ENCODE results near the gene ME3.
"Not testable (repeated sequence)": the region's sequence is repeated elsewhere in the genome, so short reads cannot be mapped to it uniquely, and the experiment has no call there.

Gene ME3

GRCh38 chr11:86625544-86625943, 46.9 kb downstream of the ME3 start:
- Histone ChIP-seq H3K9me3 (ENCODE audit: control extremely low read depth in 1 of 5, control insufficient read depth in 4 of 5, insufficient read depth in 2 of 5, low read depth in 1 of 5, low read length in 4 of 5) (no peaks in the 10 kb centered on the region), H3K27ac (ENCODE audit: insufficient read depth in 1 of 2, low read depth in 1 of 2, low read length in 2 of 2, poor library complexity in 1 of 2, severe bottlenecking in 2 of 2) (no peak overlapping the region), H3K36me3 (ENCODE audit: control insufficient read depth in 4 of 4, insufficient read depth in 4 of 4, low read length in 3 of 4) (peaks cover 0 to 16% (median 2%) of the 10 kb centered on the region in 4 experiments), H3K4me1 (ENCODE audit: control extremely low read depth in 1 of 4, control insufficient read depth in 4 of 4, insufficient read depth in 4 of 4, low read length in 3 of 4) (no peaks in the 10 kb centered on the region), H3K4me3 (ENCODE audit: control insufficient read depth in 1 of 7, extremely low read depth in 1 of 7, insufficient read depth in 4 of 7, low read depth in 2 of 7, low read length in 6 of 7) (no peak overlapping the region), H3K27me3 (replicated peaks in 2 of 5; ENCODE audit: control insufficient read depth in 4 of 5, insufficient read depth in 5 of 5, low read length in 4 of 5) (peaks cover 0 to 4% (median 0%) of the 10 kb centered on the region in 5 experiments)
- ChIA-PET POLR2A (no interaction called here), CTCF (no interaction called here)
- 100% methylated on average over 1 of the region's 2 CpGs for WGBS (ENCODE audit: insufficient coverage)
- DNase-seq = no peak

GRCh38 chr11:86624366-86624765, 48.0 kb downstream of the ME3 start:
- H3K9me3 ChIP-seq (ENCODE audit: control extremely low read depth in 1 of 5, control insufficient read depth in 4 of 5, insufficient read depth in 2 of 5, low read depth in 1 of 5, low read length in 4 of 5) = no peaks in the 10 kb centered on the region
- no peaks in the 10 kb centered on the region for H3K4me1 ChIP-seq (ENCODE audit: control extremely low read depth in 1 of 4, control insufficient read depth in 4 of 4, insufficient read depth in 4 of 4, low read length in 3 of 4)
- WGBS (ENCODE audit: insufficient coverage) = 88% methylated on average over 2 of the region's 3 CpGs
- H3K27me3 ChIP-seq (replicated peaks in 2 of 5; ENCODE audit: control insufficient read depth in 4 of 5, insufficient read depth in 5 of 5, low read length in 4 of 5) = peaks cover 0 to 4% (median 0%) of the 10 kb centered on the region in 5 experiments
- ChIA-PET CTCF (interaction anchor here (2.3 kb wide), 1 partner anchor 16 kb away, joined by 8 read pairs; no protein-coding TSS in a partner anchor), POLR2A (no interaction called here)
- DNase-seq = no peak
- H3K36me3 ChIP-seq (ENCODE audit: control insufficient read depth in 4 of 4, insufficient read depth in 4 of 4, low read length in 3 of 4) = peaks cover 0 to 16% (median 2%) of the 10 kb centered on the region in 4 experiments
- no peak overlapping the region for H3K27ac ChIP-seq (ENCODE audit: insufficient read depth in 1 of 2, low read depth in 1 of 2, low read length in 2 of 2, poor library complexity in 1 of 2, severe bottlenecking in 2 of 2)
- no peak overlapping the region for H3K4me3 ChIP-seq (ENCODE audit: control insufficient read depth in 1 of 7, extremely low read depth in 1 of 7, insufficient read depth in 4 of 7, low read depth in 2 of 7, low read length in 6 of 7)

- no peak overlapping the region for H3K4me3 ChIP-seq (ENCODE audit: control insufficient read depth in 1 of 7, extremely low read depth in 1 of 7, insufficient read depth in 4 of 7, low read depth in 2 of 7, low read length in 6 of 7)
- WGBS (ENCODE audit: insufficient coverage) = 97% methylated on average over 3 of the region's 4 CpGs
Measured at GRCh38 chr11:86623736-86624135, 48.7 kb downstream of the ME3 start.

GRCh38 chr11:86623041-86623621, 49.3 kb downstream of the ME3 start:
- no peaks in the 10 kb centered on the region for H3K4me1 ChIP-seq (ENCODE audit: control extremely low read depth in 1 of 4, control insufficient read depth in 4 of 4, insufficient read depth in 4 of 4, low read length in 3 of 4)
- POLR2A ChIA-PET = no interaction called here
- no peaks in the 10 kb centered on the region for H3K9me3 ChIP-seq (ENCODE audit: control extremely low read depth in 1 of 5, control insufficient read depth in 4 of 5, insufficient read depth in 2 of 5, low read depth in 1 of 5, low read length in 4 of 5)
- DNase-seq = no peak
- 74% methylated on average over 3 of the region's 4 CpGs for WGBS (ENCODE audit: insufficient coverage)
- CTCF ChIA-PET = interaction anchor here (0.7 to 2.3 kb wide), 2 partner anchors 15 to 166 kb away, joined by 3 to 8 read pairs; no protein-coding TSS in a partner anchor
- no peak overlapping the region for H3K27ac ChIP-seq (ENCODE audit: insufficient read depth in 1 of 2, low read depth in 1 of 2, low read length in 2 of 2, poor library complexity in 1 of 2, severe bottlenecking in 2 of 2)
- no peaks in the 10 kb centered on the region for H3K27me3 ChIP-seq (replicated peaks in 2 of 5; ENCODE audit: control insufficient read depth in 4 of 5, insufficient read depth in 5 of 5, low read length in 4 of 5)
- no peak overlapping the region for H3K4me3 ChIP-seq (ENCODE audit: control insufficient read depth in 1 of 7, extremely low read depth in 1 of 7, insufficient read depth in 4 of 7, low read depth in 2 of 7, low read length in 6 of 7)
- peaks cover 0 to 16% (median 2%) of the 10 kb centered on the region in 4 experiments for H3K36me3 ChIP-seq (ENCODE audit: control insufficient read depth in 4 of 4, insufficient read depth in 4 of 4, low read length in 3 of 4)

More at GRCh38 chr11:86623736-86624135, 48.7 kb downstream of the ME3 start:
- POLR2A ChIA-PET = no interaction called here
- H3K9me3 ChIP-seq (ENCODE audit: control extremely low read depth in 1 of 5, control insufficient read depth in 4 of 5, insufficient read depth in 2 of 5, low read depth in 1 of 5, low read length in 4 of 5) = no peaks in the 10 kb centered on the region
- no peak overlapping the region for H3K27ac ChIP-seq (ENCODE audit: insufficient read depth in 1 of 2, low read depth in 1 of 2, low read length in 2 of 2, poor library complexity in 1 of 2, severe bottlenecking in 2 of 2)
- CTCF ChIA-PET = interaction anchor here (2.3 kb wide), 1 partner anchor 15 kb away, joined by 8 read pairs; no protein-coding TSS in a partner anchor
- H3K27me3 ChIP-seq (replicated peaks in 2 of 5; ENCODE audit: control insufficient read depth in 4 of 5, insufficient read depth in 5 of 5, low read length in 4 of 5) = peaks cover 0 to 2% (median 0%) of the 10 kb centered on the region in 5 experiments
- no peak for DNase-seq
- peaks cover 0 to 16% (median 2%) of the 10 kb centered on the region in 4 experiments for H3K36me3 ChIP-seq (ENCODE audit: control insufficient read depth in 4 of 4, insufficient read depth in 4 of 4, low read length in 3 of 4)
- no peaks in the 10 kb centered on the region for H3K4me1 ChIP-seq (ENCODE audit: control extremely low read depth in 1 of 4, control insufficient read depth in 4 of 4, insufficient read depth in 4 of 4, low read length in 3 of 4)

GRCh38 chr11:86621854-86622253, 50.6 kb downstream of the ME3 start:
- H3K27me3 ChIP-seq (replicated peaks in 2 of 5; ENCODE audit: control insufficient read depth in 4 of 5, insufficient read depth in 5 of 5, low read length in 4 of 5) = no peaks in the 10 kb centered on the region
- WGBS (ENCODE audit: insufficient coverage) = 100% methylated on average over 2 of the region's 3 CpGs
- POLR2A ChIA-PET = no interaction called here

GRCh38 chr11:86620891-86621521, 51.4 kb downstream of the ME3 start:
- CTCF ChIA-PET = interaction anchor here (1.7 kb wide), 1 partner anchor 13 kb away, joined by 7 read pairs; no protein-coding TSS in a partner anchor
- Histone ChIP-seq H3K4me1 (ENCODE audit: control extremely low read depth in 1 of 4, control insufficient read depth in 4 of 4, insufficient read depth in 4 of 4, low read length in 3 of 4) (no peaks in the 10 kb centered on the region), H3K9me3 (ENCODE audit: control extremely low read depth in 1 of 5, control insufficient read depth in 4 of 5, insufficient read depth in 2 of 5, low read depth in 1 of 5, low read length in 4 of 5) (peaks cover 0 to 1% (median 0%) of the 10 kb centered on the region in 5 experiments), H3K27me3 (replicated peaks in 2 of 5; ENCODE audit: control insufficient read depth in 4 of 5, insufficient read depth in 5 of 5, low read length in 4 of 5) (no peaks in the 10 kb centered on the region), H3K4me3 (ENCODE audit: control insufficient read depth in 1 of 7, extremely low read depth in 1 of 7, insufficient read depth in 4 of 7, low read depth in 2 of 7, low read length in 6 of 7) (no peak overlapping the region), H3K36me3 (ENCODE audit: control insufficient read depth in 4 of 4, insufficient read depth in 4 of 4, low read length in 3 of 4) (peaks cover 0 to 15% (median 2%) of the 10 kb centered on the region in 4 experiments), H3K27ac (ENCODE audit: insufficient read depth in 1 of 2, low read depth in 1 of 2, low read length in 2 of 2, poor library complexity in 1 of 2, severe bottlenecking in 2 of 2) (no peak overlapping the region)
- no peak for DNase-seq
- POLR2A ChIA-PET = no interaction called here
- WGBS (ENCODE audit: insufficient coverage) = no CpG with 5 or more reads among the region's 2 CpGs

More at GRCh38 chr11:86621854-86622253, 50.6 kb downstream of the ME3 start:
- Histone ChIP-seq H3K36me3 (ENCODE audit: control insufficient read depth in 4 of 4, insufficient read depth in 4 of 4, low read length in 3 of 4) (peaks cover 0 to 15% (median 2%) of the 10 kb centered on the region in 4 experiments), H3K4me1 (ENCODE audit: control extremely low read depth in 1 of 4, control insufficient read depth in 4 of 4, insufficient read depth in 4 of 4, low read length in 3 of 4) (no peaks in the 10 kb centered on the region), H3K4me3 (ENCODE audit: control insufficient read depth in 1 of 7, extremely low read depth in 1 of 7, insufficient read depth in 4 of 7, low read depth in 2 of 7, low read length in 6 of 7) (no peak overlapping the region), H3K27ac (ENCODE audit: insufficient read depth in 1 of 2, low read depth in 1 of 2, low read length in 2 of 2, poor library complexity in 1 of 2, severe bottlenecking in 2 of 2) (no peak overlapping the region), H3K9me3 (ENCODE audit: control extremely low read depth in 1 of 5, control insufficient read depth in 4 of 5, insufficient read depth in 2 of 5, low read depth in 1 of 5, low read length in 4 of 5) (peaks cover 0 to 1% (median 0%) of the 10 kb centered on the region in 5 experiments)
- CTCF ChIA-PET = interaction anchor here (1.7 kb wide), 1 partner anchor 13 kb away, joined by 7 read pairs; no protein-coding TSS in a partner anchor
- DNase-seq = no peak

GRCh38 chr11:86619428-86619827, 53.0 kb downstream of the ME3 start:
- H3K4me3 ChIP-seq (ENCODE audit: control insufficient read depth in 1 of 7, extremely low read depth in 1 of 7, insufficient read depth in 4 of 7, low read depth in 2 of 7, low read length in 6 of 7); H3K4me1 ChIP-seq (ENCODE audit: control extremely low read depth in 1 of 4, control insufficient read depth in 4 of 4, insufficient read depth in 4 of 4, low read length in 3 of 4); H3K9me3 ChIP-seq (ENCODE audit: control extremely low read depth in 1 of 5, control insufficient read depth in 4 of 5, insufficient read depth in 2 of 5, low read depth in 1 of 5, low read length in 4 of 5); DNase-seq; H3K27me3 ChIP-seq (replicated peaks in 2 of 5; ENCODE audit: control insufficient read depth in 4 of 5, insufficient read depth in 5 of 5, low read length in 4 of 5); H3K27ac ChIP-seq (ENCODE audit: insufficient read depth in 1 of 2, low read depth in 1 of 2, low read length in 2 of 2, poor library complexity in 1 of 2, severe bottlenecking in 2 of 2): not testable (repeated sequence)
- ChIA-PET CTCF (interaction anchor here (2.5 kb wide), 1 partner anchor 11 kb away, joined by 12 read pairs; no protein-coding TSS in a partner anchor), POLR2A (interaction anchor here (0.7 kb wide), 1 partner anchor 11 kb away, joined by 3 read pairs; no protein-coding TSS in a partner anchor)
- WGBS (ENCODE audit: insufficient coverage) = 100% methylated on average over 1 of the region's 3 CpGs
- H3K36me3 ChIP-seq (ENCODE audit: control insufficient read depth in 4 of 4, insufficient read depth in 4 of 4, low read length in 3 of 4) = peaks cover 0 to 12% (median 2%) of the 10 kb centered on the region in 4 experiments

All from common myeloid progenitor, CD34-positive (primary cell).